Fibroblast of lung (primary cell): Measurements from ENCODE around the gene SMAD4.

Experiments used
- EZH2 ChIP-seq: IDR thresholded peaks from 2 replicates; pipeline ENCODE4 v1.5.1; 2012; ENCODE audit warnings: low read length, control low read depth, mild to moderate bottlenecking; ENCODE audit errors: missing control alignments
- TF ChIP-seq, protein P1 (sequence below), 2 donors: IDR thresholded peaks in 1 of 2; conservative IDR thresholded peaks in 1 of 2; 1 replicate in 1 of 2; 2 replicates in 1 of 2; pipeline ENCODE4 v1.5.1; 2011 to 2012; ENCODE audit warnings: low read length in 2 of 2, control low read depth in 1 of 2, inconsistent platforms in 1 of 2, low read depth in 1 of 2, mild to moderate bottlenecking in 1 of 2

DNA sequence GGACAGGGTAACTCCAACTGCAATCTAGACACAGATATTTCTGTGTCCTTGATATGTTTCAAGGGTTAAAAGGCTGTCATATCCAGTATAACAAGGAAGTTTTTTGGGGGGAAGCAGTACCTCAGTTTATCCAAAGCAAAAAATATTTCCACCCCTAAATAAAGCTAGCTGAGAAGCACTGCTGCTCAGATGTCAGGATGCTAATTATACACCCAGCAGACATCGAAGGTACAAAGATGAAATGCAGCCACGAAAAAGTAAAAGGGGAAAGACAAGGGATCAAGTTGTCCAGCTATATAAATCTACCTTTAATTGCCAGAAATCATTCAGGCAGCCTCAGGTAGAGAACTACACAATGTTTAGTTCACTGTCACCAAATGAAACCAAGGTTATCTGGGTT, 36.0 kb upstream of the SMAD4 start:
- TF ChIP-seq, protein P1, sequence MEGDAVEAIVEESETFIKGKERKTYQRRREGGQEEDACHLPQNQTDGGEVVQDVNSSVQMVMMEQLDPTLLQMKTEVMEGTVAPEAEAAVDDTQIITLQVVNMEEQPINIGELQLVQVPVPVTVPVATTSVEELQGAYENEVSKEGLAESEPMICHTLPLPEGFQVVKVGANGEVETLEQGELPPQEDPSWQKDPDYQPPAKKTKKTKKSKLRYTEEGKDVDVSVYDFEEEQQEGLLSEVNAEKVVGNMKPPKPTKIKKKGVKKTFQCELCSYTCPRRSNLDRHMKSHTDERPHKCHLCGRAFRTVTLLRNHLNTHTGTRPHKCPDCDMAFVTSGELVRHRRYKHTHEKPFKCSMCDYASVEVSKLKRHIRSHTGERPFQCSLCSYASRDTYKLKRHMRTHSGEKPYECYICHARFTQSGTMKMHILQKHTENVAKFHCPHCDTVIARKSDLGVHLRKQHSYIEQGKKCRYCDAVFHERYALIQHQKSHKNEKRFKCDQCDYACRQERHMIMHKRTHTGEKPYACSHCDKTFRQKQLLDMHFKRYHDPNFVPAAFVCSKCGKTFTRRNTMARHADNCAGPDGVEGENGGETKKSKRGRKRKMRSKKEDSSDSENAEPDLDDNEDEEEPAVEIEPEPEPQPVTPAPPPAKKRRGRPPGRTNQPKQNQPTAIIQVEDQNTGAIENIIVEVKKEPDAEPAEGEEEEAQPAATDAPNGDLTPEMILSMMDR (conservative IDR thresholded peaks at IDR 0.05 in 1 of 2, IDR thresholded peaks at IDR 0.05 in 1 of 2; ENCODE audit: low read depth in 1 of 2, low read length in 2 of 2) = no peak
- TF ChIP-seq EZH2 = no peak
